GM18526 (cell line): ENCODE measurements around the gene CLIC6.

Experiments used
- POLR2A ChIP-seq: IDR thresholded peaks from 3 replicates; pipeline ENCODE4 v1.6.1; 2011; ENCODE audit not compliant: insufficient read length; ENCODE audit errors: extremely low read depth

Gene CLIC6

DNA sequence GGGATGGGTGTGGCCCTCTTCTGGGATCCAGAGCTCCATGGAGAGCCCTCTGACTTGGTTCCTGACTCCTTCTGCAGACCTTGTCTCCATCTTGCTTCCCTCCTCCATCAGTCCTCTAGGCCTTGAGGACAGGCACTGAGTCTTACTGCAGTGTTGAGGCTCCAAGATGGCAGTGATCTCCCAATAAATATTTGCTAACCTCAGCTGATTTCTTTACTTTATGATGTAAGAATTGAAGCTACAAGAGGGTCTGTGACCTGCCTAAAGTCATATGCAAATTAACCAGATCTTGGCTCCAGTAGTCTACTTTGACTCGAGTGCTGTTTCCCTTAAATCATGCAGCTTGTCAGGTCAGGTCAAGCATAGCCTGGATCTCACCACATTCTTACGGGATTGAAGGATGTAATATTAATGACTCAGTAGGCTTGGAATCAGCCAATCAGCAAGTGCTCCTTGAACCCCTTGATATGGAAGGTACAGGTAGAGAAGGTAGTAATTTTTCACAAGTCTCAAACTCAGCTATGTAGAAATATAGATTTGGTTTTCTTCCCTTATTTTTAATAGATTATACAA lies 93.0 kb downstream of the CLIC6 start:
- TF ChIP-seq POLR2A: no peak

DNA sequence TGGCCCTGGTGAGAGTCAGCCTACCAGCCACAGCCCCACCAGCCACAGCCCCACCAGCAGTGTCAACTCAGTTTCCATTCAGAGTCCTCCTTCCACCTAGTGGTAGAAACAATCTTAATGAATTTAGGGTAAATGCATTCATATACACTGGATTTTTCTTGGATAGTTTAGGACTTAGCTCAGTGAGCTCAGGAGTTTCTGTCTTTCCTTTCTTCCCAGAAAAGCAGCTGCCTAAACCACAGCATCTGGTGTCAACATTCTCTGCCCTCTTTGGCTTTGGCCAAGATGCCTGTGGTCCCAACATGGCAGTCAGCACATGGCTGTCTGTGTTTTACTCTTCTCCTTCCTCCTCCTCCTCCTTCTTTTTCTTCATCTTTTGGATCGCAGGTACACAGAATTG lies 94.0 kb downstream of the CLIC6 start:
- TF ChIP-seq POLR2A: no peak

DNA sequence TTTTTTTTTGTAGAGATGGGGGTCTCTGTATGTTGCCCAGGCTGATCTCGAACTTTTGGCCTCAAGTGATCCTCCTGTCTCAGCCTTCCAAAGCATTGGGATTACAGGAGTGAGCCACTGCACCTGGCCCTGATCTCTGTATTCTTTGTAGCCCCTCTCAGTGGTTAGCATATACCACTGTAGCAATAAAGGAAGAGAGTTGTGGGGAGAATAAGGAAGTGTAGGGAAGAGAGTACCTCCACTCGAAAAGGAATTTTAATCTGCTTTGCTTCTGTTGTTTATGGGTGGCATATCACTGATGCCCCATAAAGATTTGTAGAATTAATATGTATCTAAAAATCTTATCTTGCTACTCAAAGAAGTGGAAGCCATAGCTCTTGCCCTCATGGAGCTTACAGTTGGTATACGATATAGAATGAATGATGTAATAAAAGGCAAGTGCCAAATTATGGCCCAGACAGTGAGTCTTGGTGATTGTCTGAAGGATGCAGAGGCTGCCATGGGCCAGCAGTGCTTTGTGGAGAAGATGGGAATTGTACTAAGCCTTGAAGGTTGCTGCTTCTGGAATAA lies 96.0 kb downstream of the CLIC6 start:
- no peak for TF ChIP-seq POLR2A

DNA sequence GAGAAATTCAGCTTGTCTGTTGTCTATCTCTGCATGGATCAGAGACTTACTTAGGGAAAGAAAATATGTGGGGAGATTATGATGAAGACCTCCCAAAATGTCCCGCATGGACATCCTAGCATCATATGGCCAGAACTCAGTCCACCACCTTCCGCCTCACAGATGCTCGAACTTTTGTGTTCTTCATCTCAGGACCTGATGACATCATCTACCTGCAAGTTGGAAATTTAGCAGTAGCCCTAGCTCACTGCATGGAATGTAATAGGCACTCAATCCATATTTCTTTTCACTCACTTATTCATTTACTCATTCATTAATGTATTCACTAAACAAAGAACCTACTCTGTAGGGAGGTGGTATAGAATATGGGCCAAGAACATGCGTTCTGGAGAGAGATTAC lies 96.8 kb downstream of the CLIC6 start:
- no peak for TF ChIP-seq POLR2A

DNA sequence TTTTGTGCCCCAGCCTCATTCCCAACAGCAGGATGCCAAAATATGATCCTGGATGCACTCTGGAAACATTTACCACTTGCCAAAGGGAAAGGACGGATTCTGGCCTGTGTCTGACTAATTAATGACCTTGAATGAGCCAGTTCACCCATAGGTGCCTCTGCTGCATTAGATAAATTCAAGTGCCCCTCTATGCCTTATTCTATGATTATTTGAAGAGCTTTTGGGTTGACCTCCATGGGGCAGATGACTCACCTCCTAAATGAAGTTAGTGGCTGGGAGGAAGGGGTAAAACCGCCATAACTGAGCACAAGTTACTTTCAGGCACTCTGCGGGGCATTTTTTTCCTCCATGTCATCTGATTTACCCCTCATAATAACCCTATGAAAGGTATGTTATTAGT lies 98.1 kb downstream of the CLIC6 start:
- no peak for TF ChIP-seq POLR2A
